Measurements from ENCODE around the gene GLS2. TPM values are rescaled to one million over a fixed set of nuclear protein-coding genes. Genes with fewer than 3 reads are reported as not detected.

Gene GLS2
- total and polyA plus RNA-seq, 10 of the 15 experiments (the other 5 are each of a cell fraction or from before 2014, with no cell fraction given) = 0.64 to 6.4 (median 3.3) TPM

GRCh38 chr12:56425193-56425592, 62.8 kb downstream of the GLS2 start (continued):
- no peak for TF ChIP-seq ZBTB11 (CRISPR knock-in tag; IDR thresholded peaks at IDR 0.05)
- TF ChIP-seq RCOR1 (conservative IDR thresholded peaks at IDR 0.05; ENCODE audit: low read depth, low read length) = no peak
- no peak for TF ChIP-seq ZBTB33 (IDR thresholded peaks at IDR 0.05)
- TF ChIP-seq ZZZ3 (IDR thresholded peaks at IDR 0.05; ENCODE audit: control insufficient read depth, insufficient read length, low read depth) = no peak
- no peak for TF ChIP-seq ZNF24 (IDR thresholded peaks at IDR 0.05)
- TF ChIP-seq IKZF1 (conservative IDR thresholded peaks at IDR 0.05) = no peak

Other genes starting within 250 kb of the GLS2 start
Only the 7 nearest of the 16 such genes appear.
- 101 and 114 TPM in 2 replicates for gene STAT2, start 128.1 kb downstream of the GLS2 start, total RNA-seq (2014; rRNA removed)
- 66.4 and 69.3 TPM in 2 replicates for gene STAT2, start 128.1 kb downstream of the GLS2 start, total RNA-seq (2014; rRNA removed; fragmentation: Illumina TruSeq; extraction: Trizol)
- gene STAT2, start 128.1 kb downstream of the GLS2 start, total RNA-seq (2021) = 93.7 and 97.9 TPM in 2 replicates
- gene STAT2, start 128.1 kb downstream of the GLS2 start, polyA plus RNA-seq (2011; rRNA removed) = 91.5 and 106 TPM in 2 replicates
- 74.9 and 91.9 TPM in 2 replicates for gene STAT2, start 128.1 kb downstream of the GLS2 start, polyA plus RNA-seq (2014; fragmentation: Illumina TruSeq; extraction: Trizol)
- 10 to 100 TPM; 16.9 to 23.5 TPM for gene STAT2, start 128.1 kb downstream of the GLS2 start, polyA plus RNA-seq (2014; fragmentation: Nextera tagmentation; extraction: Ambion mirVana)
- 90.4 and 94.4 TPM in 2 replicates for gene STAT2, start 128.1 kb downstream of the GLS2 start, polyA plus RNA-seq (2014; rRNA removed)
- gene STAT2, start 128.1 kb downstream of the GLS2 start, polyA plus RNA-seq (2016; fragmentation: Nextera tagmentation; extraction: Ambion mirVana) = 10 to 100 TPM; 76.5 to 79.2 TPM
- gene APOF, start 125.3 kb downstream of the GLS2 start, total RNA-seq (2014; rRNA removed) = 0.11 TPM in 1 of 2 replicates, not detected in the other
- not detected in 2 replicates for gene APOF, start 125.3 kb downstream of the GLS2 start, total RNA-seq (2014; rRNA removed; fragmentation: Illumina TruSeq; extraction: Trizol)
- gene APOF, start 125.3 kb downstream of the GLS2 start, total RNA-seq (2021) = not detected in 2 replicates
- not detected in 2 replicates for gene APOF, start 125.3 kb downstream of the GLS2 start, polyA plus RNA-seq (2011; rRNA removed)
- 0.04 TPM in 1 of 2 replicates, not detected in the other for gene APOF, start 125.3 kb downstream of the GLS2 start, polyA plus RNA-seq (2014; fragmentation: Illumina TruSeq; extraction: Trizol)
- gene APOF, start 125.3 kb downstream of the GLS2 start, polyA plus RNA-seq (2014; fragmentation: Nextera tagmentation; extraction: Ambion mirVana) = under 1 TPM; 0.13 to 0.19 TPM
- 0.05 TPM in 1 of 2 replicates, not detected in the other for gene APOF, start 125.3 kb downstream of the GLS2 start, polyA plus RNA-seq (2014; rRNA removed)
- not detected for gene APOF, start 125.3 kb downstream of the GLS2 start, polyA plus RNA-seq (2016; fragmentation: Nextera tagmentation; extraction: Ambion mirVana)
- 34.3 and 36.4 TPM in 2 replicates for gene TIMELESS, start 38.7 kb downstream of the GLS2 start, total RNA-seq (2014; rRNA removed)
- gene TIMELESS, start 38.7 kb downstream of the GLS2 start, total RNA-seq (2014; rRNA removed; fragmentation: Illumina TruSeq; extraction: Trizol) = 20.2 and 21.2 TPM in 2 replicates
- 42.0 and 45.9 TPM in 2 replicates for gene TIMELESS, start 38.7 kb downstream of the GLS2 start, total RNA-seq (2021)
- 4.7 and 5.8 TPM in 2 replicates for gene TIMELESS, start 38.7 kb downstream of the GLS2 start, polyA plus RNA-seq (2011; rRNA removed)
- gene TIMELESS, start 38.7 kb downstream of the GLS2 start, polyA plus RNA-seq (2014; fragmentation: Illumina TruSeq; extraction: Trizol) = 34.2 and 41.1 TPM in 2 replicates
- gene TIMELESS, start 38.7 kb downstream of the GLS2 start, polyA plus RNA-seq (2014; fragmentation: Nextera tagmentation; extraction: Ambion mirVana) = 10 to 100 TPM; 10.4 to 20.5 TPM
- 27.1 and 27.7 TPM in 2 replicates for gene TIMELESS, start 38.7 kb downstream of the GLS2 start, polyA plus RNA-seq (2014; rRNA removed)
- 10 to 100 TPM; 53.5 to 57.8 TPM for gene TIMELESS, start 38.7 kb downstream of the GLS2 start, polyA plus RNA-seq (2016; fragmentation: Nextera tagmentation; extraction: Ambion mirVana)
- 0.05 TPM in 1 of 2 replicates, not detected in the other for gene MIP, start 33.5 kb downstream of the GLS2 start, total RNA-seq (2014; rRNA removed)
- not detected in 2 replicates for gene MIP, start 33.5 kb downstream of the GLS2 start, total RNA-seq (2014; rRNA removed; fragmentation: Illumina TruSeq; extraction: Trizol)
- 0.15 TPM in 1 of 2 replicates, not detected in the other for gene MIP, start 33.5 kb downstream of the GLS2 start, total RNA-seq (2021)
- 0.04 TPM in 1 of 2 replicates, not detected in the other for gene MIP, start 33.5 kb downstream of the GLS2 start, polyA plus RNA-seq (2011; rRNA removed)
- gene MIP, start 33.5 kb downstream of the GLS2 start, polyA plus RNA-seq (2014; fragmentation: Illumina TruSeq; extraction: Trizol) = 0.07 TPM in 1 of 2 replicates, not detected in the other
- under 1 TPM; 0.11 TPM for gene MIP, start 33.5 kb downstream of the GLS2 start, polyA plus RNA-seq (2014; fragmentation: Nextera tagmentation; extraction: Ambion mirVana)
- not detected in 2 replicates for gene MIP, start 33.5 kb downstream of the GLS2 start, polyA plus RNA-seq (2014; rRNA removed)
- gene MIP, start 33.5 kb downstream of the GLS2 start, polyA plus RNA-seq (2016; fragmentation: Nextera tagmentation; extraction: Ambion mirVana) = under 1 TPM; 0.15 to 0.18 TPM
- gene SPRYD4, start 19.6 kb downstream of the GLS2 start, total RNA-seq (2014; rRNA removed) = 4.1 and 4.4 TPM in 2 replicates
- gene SPRYD4, start 19.6 kb downstream of the GLS2 start, total RNA-seq (2014; rRNA removed; fragmentation: Illumina TruSeq; extraction: Trizol) = 4.2 and 4.7 TPM in 2 replicates
- gene SPRYD4, start 19.6 kb downstream of the GLS2 start, total RNA-seq (2021) = 4.3 and 5.0 TPM in 2 replicates
- gene SPRYD4, start 19.6 kb downstream of the GLS2 start, polyA plus RNA-seq (2011; rRNA removed) = 5.4 and 5.9 TPM in 2 replicates
- gene SPRYD4, start 19.6 kb downstream of the GLS2 start, polyA plus RNA-seq (2014; fragmentation: Illumina TruSeq; extraction: Trizol) = 4.7 and 5.0 TPM in 2 replicates
- gene SPRYD4, start 19.6 kb downstream of the GLS2 start, polyA plus RNA-seq (2014; fragmentation: Nextera tagmentation; extraction: Ambion mirVana) = 1 to 10 TPM; 4.8 to 6.0 TPM
- gene SPRYD4, start 19.6 kb downstream of the GLS2 start, polyA plus RNA-seq (2014; rRNA removed) = 4.7 and 5.5 TPM in 2 replicates
- 1 to 10 TPM; 5.3 to 6.0 TPM for gene SPRYD4, start 19.6 kb downstream of the GLS2 start, polyA plus RNA-seq (2016; fragmentation: Nextera tagmentation; extraction: Ambion mirVana)
- 1.5 and 1.6 TPM in 2 replicates for gene RBMS2, start 33.7 kb upstream of the GLS2 start, total RNA-seq (2014; rRNA removed)
- gene RBMS2, start 33.7 kb upstream of the GLS2 start, total RNA-seq (2014; rRNA removed; fragmentation: Illumina TruSeq; extraction: Trizol) = 2.1 and 2.2 TPM in 2 replicates
- 7.1 and 7.2 TPM in 2 replicates for gene RBMS2, start 33.7 kb upstream of the GLS2 start, total RNA-seq (2021)
- gene RBMS2, start 33.7 kb upstream of the GLS2 start, polyA plus RNA-seq (2011; rRNA removed) = 0.40 and 0.56 TPM in 2 replicates
- 5.6 and 6.0 TPM in 2 replicates for gene RBMS2, start 33.7 kb upstream of the GLS2 start, polyA plus RNA-seq (2014; fragmentation: Illumina TruSeq; extraction: Trizol)
- gene RBMS2, start 33.7 kb upstream of the GLS2 start, polyA plus RNA-seq (2014; fragmentation: Nextera tagmentation; extraction: Ambion mirVana) = 1 to 10 TPM in 1 of 2 experiments, under 1 TPM in 1; 0.90 to 1.1 TPM
- gene RBMS2, start 33.7 kb upstream of the GLS2 start, polyA plus RNA-seq (2014; rRNA removed) = 3.1 and 3.9 TPM in 2 replicates
- 1 to 10 TPM; 2.7 to 3.2 TPM for gene RBMS2, start 33.7 kb upstream of the GLS2 start, polyA plus RNA-seq (2016; fragmentation: Nextera tagmentation; extraction: Ambion mirVana)
- gene BAZ2A, start 142.2 kb upstream of the GLS2 start, total RNA-seq (2014; rRNA removed) = 27.4 and 29.5 TPM in 2 replicates
- gene BAZ2A, start 142.2 kb upstream of the GLS2 start, total RNA-seq (2014; rRNA removed; fragmentation: Illumina TruSeq; extraction: Trizol) = 15.0 and 15.8 TPM in 2 replicates
- gene BAZ2A, start 142.2 kb upstream of the GLS2 start, total RNA-seq (2021) = 70.1 and 74.9 TPM in 2 replicates
- gene BAZ2A, start 142.2 kb upstream of the GLS2 start, polyA plus RNA-seq (2011; rRNA removed) = 44.5 and 90.2 TPM in 2 replicates
- 69.6 and 93.4 TPM in 2 replicates for gene BAZ2A, start 142.2 kb upstream of the GLS2 start, polyA plus RNA-seq (2014; fragmentation: Illumina TruSeq; extraction: Trizol)
- gene BAZ2A, start 142.2 kb upstream of the GLS2 start, polyA plus RNA-seq (2014; fragmentation: Nextera tagmentation; extraction: Ambion mirVana) = 10 to 100 TPM in 1 of 2 experiments, 1 to 10 TPM in 1; 4.8 to 14.6 TPM
- gene BAZ2A, start 142.2 kb upstream of the GLS2 start, polyA plus RNA-seq (2014; rRNA removed) = 49.4 and 55.9 TPM in 2 replicates
- 10 to 100 TPM; 23.0 to 30.4 TPM for gene BAZ2A, start 142.2 kb upstream of the GLS2 start, polyA plus RNA-seq (2016; fragmentation: Nextera tagmentation; extraction: Ambion mirVana)

Measured in GM12878 (cell line).